Hepatocyte (in vitro differentiated cells): ENCODE results near the gene FALEC. TPM values are rescaled to one million over a fixed set of nuclear protein-coding genes. Genes with fewer than 3 reads are reported as not detected.

Experiments used
- DNase-seq: peaks from one replicate; pipeline ENCODE4 v3.0.0-alpha.2; 2016; ENCODE audit warnings: low spot score
- H2AFZ ChIP-seq: fragments of 200-600 bp; sonication (generic); 2 replicates; pipeline ENCODE4 v1.6.0; 2016; ENCODE audit warnings: antibody characterized with exemption, mild to moderate bottlenecking
- H3K27ac ChIP-seq: fragments of 200-600 bp; sonication (generic); 2 replicates; pipeline ENCODE4 v1.5.1; 2016; ENCODE audit warnings: mild to moderate bottlenecking
- H3K27me3 ChIP-seq: fragments of 200-600 bp; sonication (generic); 2 replicates; pipeline ENCODE4 v1.6.1; 2016
- H3K36me3 ChIP-seq: fragments of 200-600 bp; sonication (generic); replicated peaks from 2 replicates; pipeline ENCODE4 v1.5.1; 2016; ENCODE audit warnings: low read depth; ENCODE audit not compliant: insufficient read depth
- H3K4me1 ChIP-seq: fragments of 200-600 bp; sonication (generic); 2 replicates; pipeline ENCODE4 v1.5.1; 2016; ENCODE audit warnings: mild to moderate bottlenecking, moderate library complexity; ENCODE audit not compliant: insufficient read depth
- H3K4me2 ChIP-seq: fragments of 200-600 bp; sonication (generic); 2 replicates; pipeline ENCODE4 v1.6.0; 2016
- H3K4me3 ChIP-seq: fragments of 200-600 bp; sonication (generic); 2 replicates; pipeline ENCODE4 v1.5.1; 2016; ENCODE audit warnings: mild to moderate bottlenecking
- H3K79me2 ChIP-seq: fragments of 200-600 bp; sonication (generic); 2 replicates; pipeline ENCODE4 v1.6.0; 2017; ENCODE audit warnings: mild to moderate bottlenecking
- H3K9me2 ChIP-seq: fragments of 200-600 bp; sonication (generic); replicated peaks from 2 replicates; pipeline ENCODE4 v1.6.0; 2017; ENCODE audit warnings: mild to moderate bottlenecking; ENCODE audit not compliant: insufficient read depth
- H3K9me3 ChIP-seq: fragments of 200-600 bp; sonication (generic); 2 replicates; pipeline ENCODE4 v1.5.1; 2016; ENCODE audit warnings: low read depth, mild to moderate bottlenecking
- H4K20me1 ChIP-seq: fragments of 200-600 bp; sonication (generic); 2 replicates; pipeline ENCODE4 v1.6.0; 2016; ENCODE audit warnings: mild to moderate bottlenecking; ENCODE audit not compliant: insufficient read depth, poor library complexity, severe bottlenecking
- EZH2 ChIP-seq: fragments of 200-600 bp; sonication (generic); IDR thresholded peaks from 2 replicates; pipeline ENCODE4 v1.6.1; 2016; ENCODE audit warnings: antibody characterized with exemption, mild to moderate bottlenecking, borderline replicate concordance
- EZH2phosphoT487 ChIP-seq: fragments of 200-600 bp; sonication (generic); IDR thresholded peaks from one replicate; pipeline ENCODE4 v1.6.1; 2018; ENCODE audit warnings: antibody characterized with exemption, mild to moderate bottlenecking, low read depth, moderate library complexity; ENCODE audit not compliant: unreplicated experiment, severe bottlenecking
- WGBS: methylation state at CpG from one replicate; pipeline ENCODE4 v1.1.6; 2016; ENCODE audit warnings: low lambda C conversion rate; ENCODE audit errors: missing lambda C conversion rate; 5-methylcytosine and 5-hydroxymethylcytosine counted together
- polyA plus RNA-seq: library from polyadenylated mRNA; unstranded; fragments of >200 nt; fragmentation: Nextera tagmentation; extraction: Ambion mirVana; gene quantifications from 2 replicates; pipeline ENCODE4 v1.2.1, GENCODE V29; 2016
- total RNA-seq: library from RNA; depleted of rRNA; stranded (reverse); fragments of >200 nt; gene quantifications from 2 replicates; pipeline ENCODE4 v1.2.3, GENCODE V29; 2014
- TF ChIP-seq, protein P1 (sequence below): fragments of 200-600 bp; sonication (generic); IDR thresholded peaks from 2 replicates; pipeline ENCODE4 v1.5.1; 2016; ENCODE audit warnings: antibody characterized with exemption, mild to moderate bottlenecking; ENCODE audit not compliant: poor library complexity

Gene FALEC
- total and polyA plus RNA-seq, 2 experiments from 2014 or later = 0.39 TPM; not detected in 1

DNA sequence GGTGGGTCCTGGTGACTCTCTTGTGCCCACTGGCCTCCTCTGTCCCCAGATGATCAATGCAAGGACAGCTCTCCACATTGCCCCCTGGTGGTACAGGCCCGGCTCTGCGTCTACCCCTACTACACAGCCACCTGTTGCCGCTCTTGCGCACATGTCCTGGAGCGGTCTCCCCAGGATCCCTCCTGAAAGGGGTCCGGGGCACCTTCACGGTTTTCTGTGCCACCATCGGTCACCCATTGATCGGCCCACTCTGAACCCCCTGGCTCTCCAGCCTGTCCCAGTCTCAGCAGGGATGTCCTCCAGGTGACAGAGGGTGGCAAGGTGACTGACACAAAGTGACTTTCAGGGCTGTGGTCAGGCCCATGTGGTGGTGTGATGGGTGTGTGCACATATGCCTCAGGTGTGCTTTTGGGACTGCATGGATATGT lies 44.5 kb downstream of the FALEC start:
- peak overlapping the region; percentile 99 for H3K27ac ChIP-seq
- no peak overlapping the region for H3K4me3 ChIP-seq
- peaks cover 44% of the 10 kb centered on the region for H3K79me2 ChIP-seq
- no peaks in the 10 kb centered on the region for H3K9me3 ChIP-seq
- 43% methylated on average over 9 of the region's 9 CpGs for WGBS
- no peaks in the 10 kb centered on the region for H3K36me3 ChIP-seq
- TF ChIP-seq EZH2 (no peak), EZH2phosphoT487 (no peak)
- TF ChIP-seq, protein P1, sequence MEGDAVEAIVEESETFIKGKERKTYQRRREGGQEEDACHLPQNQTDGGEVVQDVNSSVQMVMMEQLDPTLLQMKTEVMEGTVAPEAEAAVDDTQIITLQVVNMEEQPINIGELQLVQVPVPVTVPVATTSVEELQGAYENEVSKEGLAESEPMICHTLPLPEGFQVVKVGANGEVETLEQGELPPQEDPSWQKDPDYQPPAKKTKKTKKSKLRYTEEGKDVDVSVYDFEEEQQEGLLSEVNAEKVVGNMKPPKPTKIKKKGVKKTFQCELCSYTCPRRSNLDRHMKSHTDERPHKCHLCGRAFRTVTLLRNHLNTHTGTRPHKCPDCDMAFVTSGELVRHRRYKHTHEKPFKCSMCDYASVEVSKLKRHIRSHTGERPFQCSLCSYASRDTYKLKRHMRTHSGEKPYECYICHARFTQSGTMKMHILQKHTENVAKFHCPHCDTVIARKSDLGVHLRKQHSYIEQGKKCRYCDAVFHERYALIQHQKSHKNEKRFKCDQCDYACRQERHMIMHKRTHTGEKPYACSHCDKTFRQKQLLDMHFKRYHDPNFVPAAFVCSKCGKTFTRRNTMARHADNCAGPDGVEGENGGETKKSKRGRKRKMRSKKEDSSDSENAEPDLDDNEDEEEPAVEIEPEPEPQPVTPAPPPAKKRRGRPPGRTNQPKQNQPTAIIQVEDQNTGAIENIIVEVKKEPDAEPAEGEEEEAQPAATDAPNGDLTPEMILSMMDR = peak; percentile 77
- peak overlapping the region; percentile 80 for H3K4me2 ChIP-seq
- H3K4me1 ChIP-seq = peaks cover 37% of the 10 kb centered on the region
- H3K27me3 ChIP-seq = no peaks in the 10 kb centered on the region
- DNase-seq = peak; percentile 80
- no peaks in the 10 kb centered on the region for H3K9me2 ChIP-seq
- no peaks in the 10 kb centered on the region for H4K20me1 ChIP-seq
- H2AFZ ChIP-seq = no peak overlapping the region

DNA sequence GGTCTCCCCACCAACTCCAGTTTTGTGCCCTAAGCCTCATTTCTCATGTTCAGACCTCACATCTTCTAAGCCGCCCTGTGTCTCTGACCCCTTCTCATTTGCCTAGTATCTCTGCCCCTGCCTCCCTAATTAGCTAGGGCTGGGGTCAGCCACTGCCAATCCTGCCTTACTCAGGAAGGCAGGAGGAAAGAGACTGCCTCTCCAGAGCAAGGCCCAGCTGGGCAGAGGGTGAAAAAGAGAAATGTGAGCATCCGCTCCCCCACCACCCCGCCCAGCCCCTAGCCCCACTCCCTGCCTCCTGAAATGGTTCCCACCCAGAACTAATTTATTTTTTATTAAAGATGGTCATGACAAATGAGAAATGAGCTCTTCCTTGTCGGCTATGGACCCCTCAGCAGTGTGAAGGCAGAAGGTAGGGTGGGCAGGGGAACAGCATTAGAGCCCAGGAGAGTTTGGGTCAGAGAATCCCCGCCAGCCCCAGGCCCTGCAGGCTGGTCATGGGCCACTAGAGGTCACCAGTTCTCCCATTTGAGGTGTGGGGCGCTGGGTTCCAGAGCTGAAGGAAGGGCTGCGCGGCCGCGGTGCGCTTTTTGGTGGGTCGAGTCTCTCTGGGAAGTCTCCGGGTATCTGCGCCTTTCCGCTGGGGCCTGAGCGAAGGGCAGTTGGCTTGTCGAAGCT lies 45.2 kb downstream of the FALEC start:
- no peaks in the 10 kb centered on the region for H4K20me1 ChIP-seq
- H3K27ac ChIP-seq = peak overlapping the region; percentile 99
- no peaks in the 10 kb centered on the region for H3K9me2 ChIP-seq
- H3K4me2 ChIP-seq = peak overlapping the region; percentile 80
- DNase-seq = peak; percentile 94
- peak overlapping the region; percentile 18 for H3K4me3 ChIP-seq
- H3K27me3 ChIP-seq = no peaks in the 10 kb centered on the region
- no peak for TF ChIP-seq EZH2
- TF ChIP-seq, protein P1 = peak; percentile 90
- no peak overlapping the region for H2AFZ ChIP-seq
- WGBS = 17% methylated on average over 17 of the region's 17 CpGs
- peaks cover 42% of the 10 kb centered on the region for H3K4me1 ChIP-seq
- peaks cover 51% of the 10 kb centered on the region for H3K79me2 ChIP-seq
- H3K36me3 ChIP-seq = no peaks in the 10 kb centered on the region
- H3K9me3 ChIP-seq = no peaks in the 10 kb centered on the region

DNA sequence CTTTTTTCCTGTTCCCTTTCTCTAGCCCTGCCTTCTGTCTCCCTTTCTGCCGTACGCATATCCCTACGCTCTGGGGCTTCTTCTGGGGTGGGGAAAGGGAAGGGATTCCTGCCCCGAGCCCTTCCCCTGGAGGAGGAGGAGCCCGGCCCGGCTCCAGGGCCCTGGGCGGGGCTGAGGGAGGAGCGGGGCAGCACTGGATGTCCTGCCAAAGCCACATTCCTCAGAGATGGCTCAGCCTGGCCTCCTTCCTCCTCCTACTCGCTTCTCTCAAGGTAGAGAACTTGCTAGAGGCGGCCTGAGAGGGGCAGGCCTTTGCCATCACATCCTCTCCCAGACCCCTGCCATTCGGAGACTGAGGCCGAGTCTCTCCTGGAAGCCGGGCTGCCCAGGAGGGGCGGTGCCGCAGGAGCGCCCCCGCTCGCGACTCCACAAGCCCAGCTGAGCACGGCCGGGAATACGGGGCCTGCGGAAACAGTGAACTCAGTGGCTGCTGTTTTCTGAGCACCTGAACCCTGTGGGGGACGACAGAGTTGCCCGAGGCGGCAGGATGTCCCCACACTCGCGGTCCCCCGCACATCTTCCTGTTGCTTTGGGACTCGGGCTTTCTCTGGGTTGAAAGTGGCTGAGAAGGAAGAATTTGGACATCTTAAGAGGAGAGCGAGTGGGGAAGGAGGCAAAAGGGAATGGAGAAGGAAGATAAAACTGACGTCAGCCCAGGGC lies 45.9 kb downstream of the FALEC start:
- Histone ChIP-seq H3K79me2 (peaks cover 58% of the 10 kb centered on the region), H3K4me1 (peaks cover 47% of the 10 kb centered on the region), H3K9me2 (no peaks in the 10 kb centered on the region), H3K27ac (peak overlapping the region; percentile 99), H4K20me1 (no peaks in the 10 kb centered on the region), H3K9me3 (no peaks in the 10 kb centered on the region), H3K4me3 (peak overlapping the region; percentile 21), H3K36me3 (no peaks in the 10 kb centered on the region), H2AFZ (no peak overlapping the region), H3K4me2 (peak overlapping the region; percentile 80), H3K27me3 (no peaks in the 10 kb centered on the region)
- peak; percentile 98 for DNase-seq
- no peak for TF ChIP-seq EZH2
- TF ChIP-seq EZH2phosphoT487 = no peak
- TF ChIP-seq, protein P1 = peak; percentile 19
- WGBS = 2% methylated on average over 29 of the region's 32 CpGs
